Parathyroid adenoma (tissue), 2 donors: ENCODE data around the gene ARHGEF2.

Experiments used
- H2AFZ ChIP-seq: fragments of 300-600 bp; sonication (generic); one replicate; pipeline ENCODE4 v1.7.0; 2017; ENCODE audit warnings: antibody characterized with exemption, mild to moderate bottlenecking
- H3K27ac ChIP-seq: fragments of 300-600 bp; sonication (generic); one replicate; pipeline ENCODE4 v1.7.0; 2017
- H3K27me3 ChIP-seq: fragments of 300-600 bp; sonication (generic); one replicate; pipeline ENCODE4 v1.7.0; 2017; ENCODE audit warnings: low read length; ENCODE audit not compliant: control insufficient read depth, insufficient read depth
- H3K36me3 ChIP-seq: fragments of 300-600 bp; sonication (generic); one replicate; pipeline ENCODE4 v1.7.0; 2017; ENCODE audit warnings: low read length; ENCODE audit not compliant: control insufficient read depth, insufficient read depth
- H3K4me1 ChIP-seq: fragments of 300-600 bp; sonication (generic); one replicate; pipeline ENCODE4 v1.7.0; 2017; ENCODE audit warnings: control low read depth
- H3K4me2 ChIP-seq: fragments of 300-600 bp; sonication (generic); one replicate; pipeline ENCODE4 v1.7.0; 2017; ENCODE audit warnings: low read length
- H3K4me3 ChIP-seq: fragments of 300-600 bp; sonication (generic); one replicate; pipeline ENCODE4 v1.7.0; 2017; ENCODE audit warnings: low read depth, low read length
- H3K79me2 ChIP-seq: fragments of 300-600 bp; sonication (generic); one replicate; pipeline ENCODE4 v1.7.0; 2017; ENCODE audit warnings: control low read depth
- H3K9ac ChIP-seq: fragments of 300-600 bp; sonication (generic); one replicate; pipeline ENCODE4 v1.7.0; 2017; ENCODE audit warnings: mild to moderate bottlenecking
- H3K9me3 ChIP-seq: fragments of 300-600 bp; sonication (generic); one replicate; pipeline ENCODE4 v1.7.0; 2017; ENCODE audit warnings: low read length; ENCODE audit not compliant: control insufficient read depth
- CTCF ChIP-seq: fragments of 300-600 bp; sonication (generic); IDR thresholded peaks from one replicate; pipeline ENCODE4 v1.7.0; 2017; ENCODE audit warnings: antibody characterized with exemption, mild to moderate bottlenecking
- donor health status: primary hyperparathyroidism.

ARHGEF2 gene

GRCh38 chr1:155900161-155900560, 78.2 kb downstream of the ARHGEF2 start:
- no peaks in the 10 kb centered on the region for H3K9me3 ChIP-seq
- no peak overlapping the region for H3K9ac ChIP-seq
- H2AFZ ChIP-seq, result no peak overlapping the region
- H3K79me2 ChIP-seq, result no peaks in the 10 kb centered on the region
- H3K4me1 ChIP-seq, result no peaks in the 10 kb centered on the region
- H3K4me3 ChIP-seq, result no peak overlapping the region
- no peaks in the 10 kb centered on the region for H3K36me3 ChIP-seq
- H3K27ac ChIP-seq, result no peak overlapping the region
- no peak overlapping the region for H3K4me2 ChIP-seq
- TF ChIP-seq CTCF, result no peak
- H3K27me3 ChIP-seq, result no peaks in the 10 kb centered on the region

GRCh38 chr1:155899683-155900082, 78.7 kb downstream of the ARHGEF2 start:
- no peak overlapping the region for H3K4me2 ChIP-seq
- no peak overlapping the region for H2AFZ ChIP-seq
- no peaks in the 10 kb centered on the region for H3K36me3 ChIP-seq
- H3K9ac ChIP-seq, result no peak overlapping the region
- no peaks in the 10 kb centered on the region for H3K9me3 ChIP-seq
- H3K27ac ChIP-seq, result no peak overlapping the region
- no peaks in the 10 kb centered on the region for H3K27me3 ChIP-seq
- TF ChIP-seq CTCF, result no peak
- H3K4me3 ChIP-seq, result no peak overlapping the region
- no peaks in the 10 kb centered on the region for H3K79me2 ChIP-seq
- H3K4me1 ChIP-seq, result no peaks in the 10 kb centered on the region

- Histone ChIP-seq H3K9ac (no peak overlapping the region), H3K79me2 (no peaks in the 10 kb centered on the region), H3K4me1 (no peaks in the 10 kb centered on the region), H3K27me3 (no peaks in the 10 kb centered on the region), H3K4me3 (no peak overlapping the region), H3K4me2 (no peak overlapping the region), H3K9me3 (no peaks in the 10 kb centered on the region), H2AFZ (no peak overlapping the region), H3K36me3 (no peaks in the 10 kb centered on the region), H3K27ac (no peak overlapping the region)
- TF ChIP-seq CTCF, result no peak
These were observed 79.5 kb downstream of the ARHGEF2 start for GRCh38 chr1:155898888-155899287.

DNA sequence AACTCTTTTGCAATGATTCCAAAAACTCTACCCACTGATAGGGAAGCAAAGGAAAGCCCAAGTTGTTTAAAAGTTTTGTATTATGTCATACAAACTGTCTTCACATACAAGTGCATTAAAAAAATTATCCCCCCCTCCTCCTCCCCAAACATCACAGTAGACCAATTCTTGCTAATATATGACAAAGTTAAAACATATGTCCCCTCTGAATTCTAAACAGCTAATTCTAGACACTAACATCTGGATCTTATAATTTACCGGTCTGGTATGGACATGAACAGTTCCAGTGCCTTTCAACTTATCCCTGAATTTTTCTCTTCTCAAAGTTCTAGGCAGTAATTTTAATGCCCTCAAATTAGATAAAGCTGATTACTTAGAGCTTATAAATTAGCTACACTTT, 80.6 kb downstream of the ARHGEF2 start:
- H3K27me3 ChIP-seq, result no peaks in the 10 kb centered on the region
- no peak for TF ChIP-seq CTCF
- H3K9me3 ChIP-seq, result no peaks in the 10 kb centered on the region
- H3K4me2 ChIP-seq, result no peak overlapping the region
- no peak overlapping the region for H3K9ac ChIP-seq
- no peaks in the 10 kb centered on the region for H3K79me2 ChIP-seq
- H3K4me1 ChIP-seq, result no peaks in the 10 kb centered on the region
- H2AFZ ChIP-seq, result no peak overlapping the region
- no peaks in the 10 kb centered on the region for H3K36me3 ChIP-seq
- H3K27ac ChIP-seq, result no peak overlapping the region
- no peak overlapping the region for H3K4me3 ChIP-seq
